Trophoblast cell (in vitro differentiated cells and primary cell): Measurements from ENCODE around the gene CDC25C.

Experiments used
- DNase-seq, 2 donors: peaks; one replicate each; pipeline ENCODE4 v3.0.0-alpha.2; 2016
- H2AFZ ChIP-seq: 2 replicates; pipeline ENCODE4 v1.6.1; 2013; ENCODE audit warnings: low read length, moderate library complexity, mild to moderate bottlenecking; ENCODE audit not compliant: insufficient read depth, poor library complexity
- H2AK5ac ChIP-seq: 2 replicates; pipeline ENCODE4 v1.6.1; 2013; ENCODE audit warnings: mild to moderate bottlenecking, low read length
- H2BK120ac ChIP-seq: 2 replicates; pipeline ENCODE4 v1.6.1; 2013; ENCODE audit warnings: low read length, mild to moderate bottlenecking, moderate library complexity; ENCODE audit not compliant: insufficient read depth, poor library complexity
- H2BK12ac ChIP-seq: 2 replicates; pipeline ENCODE4 v1.6.1; 2013; ENCODE audit warnings: mild to moderate bottlenecking, low read length, moderate library complexity
- H2BK5ac ChIP-seq: 2 replicates; pipeline ENCODE4 v1.6.1; 2013; ENCODE audit warnings: low read length, low read depth, moderate library complexity, mild to moderate bottlenecking; ENCODE audit not compliant: poor library complexity
- H3K14ac ChIP-seq: 2 replicates; pipeline ENCODE4 v1.6.1; 2013; ENCODE audit warnings: mild to moderate bottlenecking, low read length
- H3K18ac ChIP-seq: 2 replicates; pipeline ENCODE4 v1.6.1; 2013; ENCODE audit warnings: mild to moderate bottlenecking, low read length
- H3K23ac ChIP-seq: 2 replicates; pipeline ENCODE4 v1.6.1; 2013; ENCODE audit warnings: low read length
- H3K27ac ChIP-seq: 2 replicates; pipeline ENCODE4 v1.5.1; 2013; ENCODE audit warnings: low read depth, mild to moderate bottlenecking, inconsistent platforms, low read length, moderate library complexity
- H3K27me3 ChIP-seq: 2 replicates; pipeline ENCODE4 v1.6.1; 2013; ENCODE audit warnings: inconsistent platforms, mild to moderate bottlenecking, low read length, moderate library complexity; ENCODE audit not compliant: insufficient read depth
- H3K36me3 ChIP-seq, 2 experiments: 1 replicate in 1 of 2; 2 replicates in 1 of 2; pipeline ENCODE4 v1.6.1; 2013; ENCODE audit warnings: low read length in 2 of 2, mild to moderate bottlenecking in 2 of 2, moderate library complexity in 1 of 2; ENCODE audit not compliant: insufficient read depth in 2 of 2, control insufficient read depth in 1 of 2
- H3K4ac ChIP-seq: 2 replicates; pipeline ENCODE4 v1.6.1; 2013; ENCODE audit warnings: low read depth, mild to moderate bottlenecking, low read length, moderate library complexity
- H3K4me1 ChIP-seq, 2 experiments: 1 replicate in 1 of 2; 2 replicates in 1 of 2; pipeline ENCODE4 v1.6.1; 2013; ENCODE audit warnings: low read length in 2 of 2, mild to moderate bottlenecking in 2 of 2, moderate library complexity in 1 of 2; ENCODE audit not compliant: insufficient read depth in 2 of 2, control insufficient read depth in 1 of 2
- H3K4me2 ChIP-seq: 2 replicates; pipeline ENCODE4 v1.6.1; 2013; ENCODE audit warnings: inconsistent platforms, mild to moderate bottlenecking, low read length, moderate library complexity
- H3K4me3 ChIP-seq: 2 replicates; pipeline ENCODE4 v1.5.1; 2013; ENCODE audit warnings: mild to moderate bottlenecking, low read depth, low read length, inconsistent platforms
- H3K79me1 ChIP-seq: one replicate; pipeline ENCODE4 v1.6.1; 2013; ENCODE audit warnings: low read length
- H3K79me2 ChIP-seq: 2 replicates; pipeline ENCODE4 v1.6.1; 2013; ENCODE audit warnings: low read length, mild to moderate bottlenecking; ENCODE audit not compliant: control insufficient read depth, insufficient read depth, poor library complexity
- H3K9ac ChIP-seq: 2 replicates; pipeline ENCODE4 v1.6.1; 2013; ENCODE audit warnings: mild to moderate bottlenecking, low read length
- H3K9me3 ChIP-seq: 2 replicates; pipeline ENCODE4 v1.6.1; 2013; ENCODE audit warnings: low read depth, mild to moderate bottlenecking, control low read depth, inconsistent platforms, low read length; ENCODE audit not compliant: insufficient read depth
- H4K12ac ChIP-seq: 2 replicates; pipeline ENCODE4 v1.6.1; 2013; ENCODE audit warnings: low read depth, mild to moderate bottlenecking, low read length, moderate library complexity
- H4K8ac ChIP-seq: 2 replicates; pipeline ENCODE4 v1.6.1; 2013; ENCODE audit warnings: low read depth, mild to moderate bottlenecking, low read length, moderate library complexity
- H4K91ac ChIP-seq: one replicate; pipeline ENCODE4 v1.6.1; 2013; ENCODE audit warnings: low read depth, mild to moderate bottlenecking, low read length, moderate library complexity
- WGBS: extraction: QIAGEN DNeasy Blood & Tissue Kit; methylation state at CpG from one replicate; pipeline ENCODE4 v1.1.7; 2013; ENCODE audit warnings: missing lambda C conversion rate; ENCODE audit not compliant: insufficient read length, insufficient coverage; ENCODE audit errors: extremely low coverage; 5-methylcytosine and 5-hydroxymethylcytosine counted together

CDC25C gene

GRCh38 chr5:138354387-138354786 lies 22.8 kb upstream of the CDC25C start:
- Histone ChIP-seq H3K23ac (no peak overlapping the region), H3K4me1 (peaks cover 2 to 3% of the 10 kb centered on the region in 2 experiments), H4K12ac (no peak overlapping the region), H3K9ac (no peak overlapping the region), H2AFZ (no peak overlapping the region), H3K27ac (no peak overlapping the region), H2AK5ac (no peak overlapping the region), H3K27me3 (no peaks in the 10 kb centered on the region), H3K79me2 (peaks cover 19% of the 10 kb centered on the region), H3K18ac (no peak overlapping the region), H3K4me3 (no peak overlapping the region), H3K14ac (no peak overlapping the region), H3K4ac (peak overlapping the region; percentile 96), H3K4me2 (peak overlapping the region; percentile 79), H2BK5ac (no peak overlapping the region), H3K36me3 (peaks cover 2 to 3% of the 10 kb centered on the region in 2 experiments), H4K8ac (no peak overlapping the region), H2BK12ac (no peak overlapping the region), H3K9me3 (peaks cover 2% of the 10 kb centered on the region), H2BK120ac (no peak overlapping the region), H3K79me1 (peaks cover 10% of the 10 kb centered on the region), H4K91ac (no peak overlapping the region)
- DNase-seq = no peak
- no CpG with 5 or more reads among the region's 5 CpGs for WGBS

GRCh38 chr5:138353560-138354080 lies 22.0 kb upstream of the CDC25C start:
- Histone ChIP-seq H3K4me3 (peak overlapping the region; percentile 97), H4K91ac (peak overlapping the region; percentile 89), H2AFZ (peak overlapping the region; percentile 32), H3K9ac (peak overlapping the region; percentile 94), H3K14ac (no peak overlapping the region), H4K8ac (peak overlapping the region; percentile 91), H3K23ac (no peak overlapping the region), H2BK12ac (no peak overlapping the region), H3K27me3 (no peaks in the 10 kb centered on the region), H2AK5ac (no peak overlapping the region), H2BK5ac (peak overlapping the region; percentile 23), H3K36me3 (peaks cover 6 to 8% of the 10 kb centered on the region in 2 experiments), H3K79me1 (peaks cover 10% of the 10 kb centered on the region), H4K12ac (no peak overlapping the region), H3K4me1 (peaks cover 2 to 3% of the 10 kb centered on the region in 2 experiments), H2BK120ac (no peak overlapping the region), H3K27ac (peak overlapping the region; percentile 91), H3K79me2 (peaks cover 19% of the 10 kb centered on the region), H3K9me3 (peaks cover 2% of the 10 kb centered on the region), H3K4me2 (peak overlapping the region; percentile 79), H3K18ac (no peak overlapping the region), H3K4ac (peak overlapping the region; percentile 57)
- no CpG with 5 or more reads among the region's 11 CpGs for WGBS
- no peak for DNase-seq

GRCh38 chr5:138352722-138353559 lies 21.3 kb upstream of the CDC25C start:
- Histone ChIP-seq H3K79me1 (peaks cover 10% of the 10 kb centered on the region), H2AFZ (peak overlapping the region; percentile 80), H2AK5ac (peak overlapping the region; percentile 23), H3K36me3 (peaks cover 6 to 15% of the 10 kb centered on the region in 2 experiments), H2BK5ac (peak overlapping the region; percentile 71), H3K9me3 (peaks cover 2% of the 10 kb centered on the region), H3K27ac (peak overlapping the region; percentile 91), H3K14ac (peak overlapping the region; percentile 91), H3K9ac (peak overlapping the region; percentile 94), H3K18ac (peak overlapping the region; percentile 97), H3K23ac (no peak overlapping the region), H3K4me1 (peaks cover 2 to 3% of the 10 kb centered on the region in 2 experiments), H2BK120ac (peak overlapping the region; percentile 82), H3K4ac (peak overlapping the region; percentile 57), H4K8ac (peak overlapping the region; percentile 91), H3K4me3 (peak overlapping the region; percentile 97), H2BK12ac (no peak overlapping the region), H4K12ac (peak overlapping the region; percentile 88), H3K4me2 (peak overlapping the region; percentile 79), H4K91ac (peak overlapping the region; percentile 89), H3K27me3 (no peaks in the 10 kb centered on the region), H3K79me2 (peaks cover 19% of the 10 kb centered on the region)
- WGBS = no CpG with 5 or more reads among the region's 88 CpGs
- peak; percentile 71 to 74 for DNase-seq

- Histone ChIP-seq H3K36me3 (peaks cover 10 to 22% of the 10 kb centered on the region in 2 experiments), H3K4me2 (peak within 1 kb of the TSS; percentile 79), H2BK120ac (peak within 1 kb of the TSS; percentile 82), H3K14ac (peak within 1 kb of the TSS; percentile 91), H3K4me3 (peak within 1 kb of the TSS; percentile 97), H3K9me3 (peaks cover 2% of the 10 kb centered on the region), H3K79me2 (peaks cover 17% of the 10 kb centered on the region), H3K4ac (peak within 1 kb of the TSS; percentile 57), H4K91ac (peak within 1 kb of the TSS; percentile 89), H3K9ac (peak within 1 kb of the TSS; percentile 94), H3K79me1 (peaks cover 10% of the 10 kb centered on the region), H3K18ac (peak within 1 kb of the TSS; percentile 97), H3K4me1 (peaks cover 2 to 3% of the 10 kb centered on the region in 2 experiments), H3K27me3 (no peaks in the 10 kb centered on the region), H2BK5ac (peak within 1 kb of the TSS; percentile 71), H2AFZ (peak within 1 kb of the TSS; percentile 80), H3K27ac (peak within 1 kb of the TSS; percentile 91), H3K23ac (no peak within 1 kb of the TSS), H2BK12ac (no peak within 1 kb of the TSS), H4K12ac (peak within 1 kb of the TSS; percentile 88), H2AK5ac (peak within 1 kb of the TSS; percentile 23), H4K8ac (peak within 1 kb of the TSS; percentile 91)
- DNase-seq = peak; percentile 87 to 97
- no CpG with 5 or more reads among the region's 30 CpGs for WGBS
These were observed 20.6 kb upstream of the CDC25C start, which contains the start of gene KDM3B for GRCh38 chr5:138352071-138352721. Gene KDM3B, plus strand, starts transcription at chr5:138352685. Its CDS starts 111 bp downstream, at chr5:138352796.
